HG02970 (cell line): ENCODE measurements around the gene CABP4.

Source experiments
- ATAC-seq: cut with Tn5 transposase; IDR thresholded peaks from one replicate; pipeline ENCODE4 v1.9.1; 2021; ENCODE audit warnings: mild to moderate bottlenecking, moderate library complexity, moderate number of reproducible peaks; ENCODE audit not compliant: unreplicated experiment, low FRiP score

CABP4 gene

GRCh38 chr11:67434395-67434881 lies 20.7 kb upstream of the CABP4 start:
- ATAC-seq, result no peak

- no peak for ATAC-seq
These were observed 20.0 kb upstream of the CABP4 start for GRCh38 chr11:67435031-67435726.

- no peak for ATAC-seq
These were observed 19.3 kb upstream of the CABP4 start for GRCh38 chr11:67435727-67436458.

- ATAC-seq, result no peak
These were observed 18.6 kb upstream of the CABP4 start for GRCh38 chr11:67436459-67437081.

- ATAC-seq, result no peak
These were observed 17.9 kb upstream of the CABP4 start, which contains the start of gene PTPRCAP for GRCh38 chr11:67437082-67437808. TSS of gene PTPRCAP (minus strand) at chr11:67437682. CDS start at chr11:67437619, 63 bp downstream.

- ATAC-seq, result no peak
These were observed 17.4 kb upstream of the CABP4 start for GRCh38 chr11:67437809-67438157.

- no peak for ATAC-seq
These were observed 16.8 kb upstream of the CABP4 start for GRCh38 chr11:67438158-67438902.

GRCh38 chr11:67439321-67440228 lies 15.6 kb upstream of the CABP4 start:
- no peak for ATAC-seq

GRCh38 chr11:67440229-67441097 lies 14.7 kb upstream of the CABP4 start:
- no peak for ATAC-seq

- no peak for ATAC-seq
These were observed 14.0 kb upstream of the CABP4 start for GRCh38 chr11:67441098-67441563.

GRCh38 chr11:67441731-67442351 lies 13.3 kb upstream of the CABP4 start:
- ATAC-seq, result no peak

- ATAC-seq, result no peak
These were observed 12.4 kb upstream of the CABP4 start for GRCh38 chr11:67442504-67443404.

GRCh38 chr11:67445515-67445914 lies 9.6 kb upstream of the CABP4 start:
- no peak for ATAC-seq

- no peak for ATAC-seq
These were observed 6.9 kb upstream of the CABP4 start for GRCh38 chr11:67448220-67448609.

GRCh38 chr11:67449116-67449844 lies 5.9 kb upstream of the CABP4 start:
- ATAC-seq, result no peak
